H9 (cell line): ENCODE data around the gene DAPK1. TPM values are rescaled to one million over a fixed set of nuclear protein-coding genes. Genes with fewer than 3 reads are reported as not detected.

Experiments used
- DNase-seq: peaks from one replicate; pipeline ENCODE4 v3.0.0-alpha.2; 2017
- H2AFZ ChIP-seq: one replicate; pipeline ENCODE4 v1.6.1; 2013; ENCODE audit warnings: mild to moderate bottlenecking, low read length, control low read depth, moderate library complexity
- H2AK5ac ChIP-seq: 2 replicates; pipeline ENCODE4 v1.6.1; 2013; ENCODE audit warnings: low read length, control low read depth, mixed read lengths; ENCODE audit not compliant: insufficient read length
- H2BK120ac ChIP-seq: one replicate; pipeline ENCODE4 v1.6.1; 2013; ENCODE audit warnings: low read depth, mild to moderate bottlenecking, low read length, control low read depth, inconsistent platforms; ENCODE audit not compliant: poor library complexity, severe bottlenecking
- H2BK12ac ChIP-seq: 2 replicates; pipeline ENCODE4 v1.6.1; 2013; ENCODE audit warnings: low read length, control low read depth, mixed read lengths, low read depth; ENCODE audit not compliant: insufficient read length
- H2BK15ac ChIP-seq: 2 replicates; pipeline ENCODE4 v1.6.1; 2013; ENCODE audit warnings: low read depth, low read length, control low read depth
- H2BK20ac ChIP-seq: one replicate; pipeline ENCODE4 v1.6.1; 2013; ENCODE audit warnings: low read depth, mild to moderate bottlenecking, low read length, control low read depth, inconsistent platforms; ENCODE audit not compliant: poor library complexity, severe bottlenecking
- H2BK5ac ChIP-seq: 2 replicates; pipeline ENCODE4 v1.6.1; 2013; ENCODE audit warnings: low read length, control low read depth, mixed read lengths; ENCODE audit not compliant: insufficient read length
- H3K14ac ChIP-seq: 2 replicates; pipeline ENCODE4 v1.6.1; 2013; ENCODE audit warnings: low read length, control low read depth; ENCODE audit not compliant: insufficient read depth
- H3K18ac ChIP-seq: 2 replicates; pipeline ENCODE4 v1.6.1; 2013; ENCODE audit warnings: low read depth, mild to moderate bottlenecking, mixed read lengths, low read length, control low read depth; ENCODE audit not compliant: insufficient read length
- H3K23ac ChIP-seq: 2 replicates; pipeline ENCODE4 v1.6.1; 2013; ENCODE audit warnings: low read length, control low read depth, mixed read lengths, low read depth; ENCODE audit not compliant: insufficient read length
- H3K23me2 ChIP-seq: 2 replicates; pipeline ENCODE4 v1.6.1; 2013; ENCODE audit warnings: low read depth, mild to moderate bottlenecking, mixed read lengths, low read length, control low read depth; ENCODE audit not compliant: insufficient read length, poor library complexity, severe bottlenecking
- H3K27ac ChIP-seq: 2 replicates; pipeline ENCODE4 v1.5.1; 2013; ENCODE audit warnings: low read length, control low read depth, mixed read lengths, low read depth; ENCODE audit not compliant: insufficient read length
- H3K27me3 ChIP-seq: 2 replicates; pipeline ENCODE4 v1.6.1; 2013; ENCODE audit warnings: low read length, control low read depth, inconsistent platforms; ENCODE audit not compliant: insufficient read depth
- H3K4ac ChIP-seq: 2 replicates; pipeline ENCODE4 v1.6.1; 2013; ENCODE audit warnings: low read depth, mild to moderate bottlenecking, control low read depth, inconsistent platforms, low read length, moderate library complexity
- H3K4me1 ChIP-seq: 2 replicates; pipeline ENCODE4 v1.6.1; 2013; ENCODE audit warnings: low read length, control low read depth, inconsistent platforms; ENCODE audit not compliant: insufficient read depth
- H3K4me2 ChIP-seq: 2 replicates; pipeline ENCODE4 v1.6.1; 2013; ENCODE audit warnings: low read length, control low read depth, mixed read lengths; ENCODE audit not compliant: insufficient read length, insufficient read depth
- H3K56ac ChIP-seq: 2 replicates; pipeline ENCODE4 v1.6.1; 2013; ENCODE audit warnings: low read depth, mild to moderate bottlenecking, mixed read lengths, low read length, control low read depth; ENCODE audit not compliant: insufficient read length
- H3K79me1 ChIP-seq: 2 replicates; pipeline ENCODE4 v1.6.1; 2013; ENCODE audit warnings: low read depth, mild to moderate bottlenecking, moderate library complexity, low read length, control low read depth, inconsistent platforms; ENCODE audit not compliant: insufficient read depth, poor library complexity, severe bottlenecking
- H3K79me2 ChIP-seq: 2 replicates; pipeline ENCODE4 v1.6.1; 2013; ENCODE audit warnings: low read length, control low read depth, inconsistent platforms; ENCODE audit not compliant: insufficient read depth
- H3K9ac ChIP-seq: 2 replicates; pipeline ENCODE4 v1.6.1; 2013; ENCODE audit warnings: low read length, control low read depth, mixed read lengths; ENCODE audit not compliant: insufficient read length; ENCODE audit errors: extremely low read depth
- H3K9me3 ChIP-seq: one replicate; pipeline ENCODE4 v1.6.1; 2013; ENCODE audit warnings: low read depth, low read length, inconsistent platforms; ENCODE audit not compliant: control insufficient read depth
- H3T11ph ChIP-seq: one replicate; pipeline ENCODE4 v1.6.1; 2013; ENCODE audit warnings: mild to moderate bottlenecking, low read length, control low read depth, inconsistent platforms
- H4K20me1 ChIP-seq: one replicate; pipeline ENCODE4 v1.6.1; 2013; ENCODE audit not compliant: control insufficient read depth, insufficient read length, insufficient read depth
- H4K5ac ChIP-seq: 2 replicates; pipeline ENCODE4 v1.6.1; 2013; ENCODE audit warnings: low read depth, mild to moderate bottlenecking, mixed read lengths, low read length, control low read depth; ENCODE audit not compliant: insufficient read length
- H4K8ac ChIP-seq: replicated peaks from 2 replicates; pipeline ENCODE4 v1.6.1; 2013; ENCODE audit warnings: low read length, control low read depth, mixed read lengths, low read depth; ENCODE audit not compliant: insufficient read length
- H4K91ac ChIP-seq: 2 replicates; pipeline ENCODE4 v1.6.1; 2013; ENCODE audit warnings: low read depth, mild to moderate bottlenecking, moderate library complexity, mixed read lengths, low read length, control low read depth; ENCODE audit not compliant: insufficient read length
- H3K27ac Mint-ChIP-seq, 3 experiments: 2 replicates in 2 of 3; 3 replicates in 1 of 3; pipeline ENCODE4 v1.8.0; 2020 to 2021; ENCODE audit warnings: mixed read lengths in 3 of 3, mild to moderate bottlenecking in 1 of 3, moderate library complexity in 1 of 3
- H3K27me3 Mint-ChIP-seq: 2 replicates; pipeline ENCODE4 v1.8.0; 2021; ENCODE audit warnings: low read depth, mild to moderate bottlenecking, moderate library complexity, mixed read lengths
- H3K36me3 Mint-ChIP-seq, 3 experiments: 2 replicates in 2 of 3; 3 replicates in 1 of 3; pipeline ENCODE4 v1.8.0; 2020 to 2021; ENCODE audit warnings: low read depth in 3 of 3, mixed read lengths in 3 of 3; ENCODE audit not compliant: insufficient read depth in 1 of 3
- H3K4me1 Mint-ChIP-seq, 2 experiments: 2 replicates each; pipeline ENCODE4 v1.8.0; 2020; ENCODE audit warnings: mixed read lengths in 2 of 2
- H3K4me3 Mint-ChIP-seq, 2 experiments: 2 replicates in 1 of 2; 3 replicates in 1 of 2; pipeline ENCODE4 v1.8.0; 2020 to 2021; ENCODE audit warnings: mild to moderate bottlenecking in 2 of 2, mixed read lengths in 2 of 2, moderate library complexity in 1 of 2
- H3K9me3 Mint-ChIP-seq, 2 experiments: 2 replicates in 1 of 2; 3 replicates in 1 of 2; pipeline ENCODE4 v1.8.0; 2020; ENCODE audit warnings: mild to moderate bottlenecking in 2 of 2, mixed read lengths in 2 of 2, moderate library complexity in 1 of 2
- WGBS: extraction: QIAGEN DNeasy Blood & Tissue Kit; methylation state at CpG from one replicate; pipeline ENCODE4 v1.1.7; 2013; ENCODE audit warnings: missing lambda C conversion rate, low lambda C conversion rate, mixed read lengths; ENCODE audit not compliant: insufficient read length; ENCODE audit errors: extremely low coverage; 5-methylcytosine and 5-hydroxymethylcytosine counted together
- total RNA-seq: library from RNA; stranded (reverse); gene quantifications from 2 replicates; pipeline ENCODE4 v1.2.1, GENCODE V29; 2021
- TF ChIP-seq, protein P1 (sequence below): fragments of 200-600 bp; sonication (generic); conservative IDR thresholded peaks from 3 replicates; pipeline ENCODE4 v1.8.0; 2021; ENCODE audit warnings: antibody characterized with exemption, mild to moderate bottlenecking

The DAPK1 gene
- total RNA-seq, 1 experiment from 2014 or later, result 79.4 TPM

DNA sequence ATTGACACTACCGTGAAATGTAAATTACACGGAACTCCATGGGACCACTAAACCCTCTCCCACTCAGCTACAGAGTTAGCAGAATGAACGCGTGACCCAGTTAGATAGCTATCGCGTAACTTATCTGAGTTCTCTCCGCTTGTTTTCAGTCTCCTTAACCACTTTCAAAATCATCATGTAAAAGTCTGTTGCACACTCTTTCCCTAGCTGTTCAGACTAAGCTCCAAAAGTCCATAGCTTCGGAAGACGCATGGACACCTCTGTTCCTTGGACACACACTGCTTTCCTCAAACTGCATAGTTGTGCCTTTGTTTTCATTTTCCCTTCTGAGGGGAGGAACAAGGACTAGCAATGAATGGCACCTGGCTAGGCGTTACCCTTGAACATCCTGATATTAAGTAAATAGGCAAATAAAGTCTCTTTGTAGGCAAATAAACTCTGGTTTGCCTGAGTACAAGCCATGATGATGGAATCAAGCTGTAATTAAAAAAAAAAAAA, 83.3 kb downstream of the DAPK1 start:
- peaks cover 1% of the 10 kb centered on the region for H4K20me1 ChIP-seq
- H2BK120ac ChIP-seq, result no peak overlapping the region
- no peaks in the 10 kb centered on the region for H3K79me1 ChIP-seq
- no peak overlapping the region for H2BK15ac ChIP-seq
- WGBS, result no CpG with 5 or more reads among the region's 10 CpGs
- H3K9ac ChIP-seq, result no peak overlapping the region
- H4K8ac ChIP-seq, result no peak overlapping the region
- H3T11ph ChIP-seq, result no peak overlapping the region
- no peak overlapping the region for H2BK5ac ChIP-seq
- no peak for DNase-seq
- H4K91ac ChIP-seq, result no peak overlapping the region
- peaks cover under 1% of the 10 kb centered on the region; the same call in 1 of the 2 replicates for H3K4me1 ChIP-seq
- H3K27ac ChIP-seq, result no peak overlapping the region
- Mint-ChIP-seq H3K9me3 (no peaks in the 10 kb centered on the region), H3K27me3 (no peaks in the 10 kb centered on the region), H3K27ac (peak overlapping the region in 2 of 3 experiments; percentile 36; a peak in 3 of 7 replicates), H3K4me3 (no peak overlapping the region), H3K4me1 (peaks cover 8 to 11% of the 10 kb centered on the region in 2 experiments), H3K36me3 (peaks cover 0 to 2% (median 0%) of the 10 kb centered on the region in 3 experiments; a peak in 2 of 7 replicates)
- H2BK12ac ChIP-seq, result no peak overlapping the region
- H3K14ac ChIP-seq, result no peak overlapping the region
- no peak overlapping the region for H3K4ac ChIP-seq
- TF ChIP-seq, protein P1, sequence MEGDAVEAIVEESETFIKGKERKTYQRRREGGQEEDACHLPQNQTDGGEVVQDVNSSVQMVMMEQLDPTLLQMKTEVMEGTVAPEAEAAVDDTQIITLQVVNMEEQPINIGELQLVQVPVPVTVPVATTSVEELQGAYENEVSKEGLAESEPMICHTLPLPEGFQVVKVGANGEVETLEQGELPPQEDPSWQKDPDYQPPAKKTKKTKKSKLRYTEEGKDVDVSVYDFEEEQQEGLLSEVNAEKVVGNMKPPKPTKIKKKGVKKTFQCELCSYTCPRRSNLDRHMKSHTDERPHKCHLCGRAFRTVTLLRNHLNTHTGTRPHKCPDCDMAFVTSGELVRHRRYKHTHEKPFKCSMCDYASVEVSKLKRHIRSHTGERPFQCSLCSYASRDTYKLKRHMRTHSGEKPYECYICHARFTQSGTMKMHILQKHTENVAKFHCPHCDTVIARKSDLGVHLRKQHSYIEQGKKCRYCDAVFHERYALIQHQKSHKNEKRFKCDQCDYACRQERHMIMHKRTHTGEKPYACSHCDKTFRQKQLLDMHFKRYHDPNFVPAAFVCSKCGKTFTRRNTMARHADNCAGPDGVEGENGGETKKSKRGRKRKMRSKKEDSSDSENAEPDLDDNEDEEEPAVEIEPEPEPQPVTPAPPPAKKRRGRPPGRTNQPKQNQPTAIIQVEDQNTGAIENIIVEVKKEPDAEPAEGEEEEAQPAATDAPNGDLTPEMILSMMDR, result no peak
- no peak overlapping the region for H3K23ac ChIP-seq
- H3K23me2 ChIP-seq, result no peaks in the 10 kb centered on the region
- H4K5ac ChIP-seq, result no peak overlapping the region
- H2BK20ac ChIP-seq, result no peak overlapping the region
- no peak overlapping the region for H3K4me2 ChIP-seq
- H3K18ac ChIP-seq, result no peak overlapping the region
- H3K56ac ChIP-seq, result no peak overlapping the region
- no peak overlapping the region for H2AFZ ChIP-seq
- H2AK5ac ChIP-seq, result no peak overlapping the region
- H3K9me3 ChIP-seq, result no peaks in the 10 kb centered on the region
- H3K27me3 ChIP-seq, result no peaks in the 10 kb centered on the region
- H3K79me2 ChIP-seq, result peaks cover 3% of the 10 kb centered on the region; the same call in 1 of the 2 replicates
